ENCODE measurements around the gene CADPS2. TPM values are rescaled to one million over a fixed set of nuclear protein-coding genes. Genes with fewer than 3 reads are reported as not detected.

The CADPS2 gene
- total and polyA plus RNA-seq, 7 donors = 4.7 to 13.0 (median 9.5) TPM

GRCh38 chr7:122305475-122306319, 580.6 kb downstream of the CADPS2 start:
- peaks cover 0 to 53% (median 48%) of the 10 kb centered on the region in 4 donors for H3K4me1 ChIP-seq
- intact Hi-C loops (cut with DNase I) = no loop called here
- peaks cover 64 to 100% (median 98%) of the 10 kb centered on the region in 3 donors for H3K27me3 ChIP-seq
- 2 to 3% methylated on average over 65 of the region's 65 CpGs for WGBS, 2 donors
- no peak overlapping the region for H3K27ac ChIP-seq
- TF ChIP-seq POLR2A (IDR thresholded peaks at IDR 0.05) = no peak
- no peak for TF ChIP-seq POLR2AphosphoS5 (IDR thresholded peaks at IDR 0.05)
- no peak for TF ChIP-seq EP300 (IDR thresholded peaks at IDR 0.05)
- no peak for TF ChIP-seq CTCF (IDR thresholded peaks at IDR 0.05)
- no peaks in the 10 kb centered on the region for H3K36me3 ChIP-seq
- peak overlapping the region in 1 of 4 donors; percentile 20 for H3K4me3 ChIP-seq
- H3K9me3 ChIP-seq = no peaks in the 10 kb centered on the region
- DNase-seq = no peak

- 1 to 3% methylated on average over 24 of the region's 24 CpGs for WGBS, 2 donors
- intact Hi-C loops (cut with DNase I) = no loop called here
- H3K27me3 ChIP-seq = peaks cover 64 to 100% (median 98%) of the 10 kb centered on the region in 3 donors
- no peak for DNase-seq
- H3K27ac ChIP-seq = no peak overlapping the region
- H3K4me1 ChIP-seq = peaks cover 0 to 53% (median 48%) of the 10 kb centered on the region in 4 donors
- H3K4me3 ChIP-seq = peak overlapping the region in 2 of 4 donors; percentile 8 to 20
- H3K9me3 ChIP-seq = no peaks in the 10 kb centered on the region
- H3K36me3 ChIP-seq = no peaks in the 10 kb centered on the region
- no peak for TF ChIP-seq EP300 (IDR thresholded peaks at IDR 0.05)
- no peak for TF ChIP-seq POLR2A (IDR thresholded peaks at IDR 0.05)
- TF ChIP-seq POLR2AphosphoS5 (IDR thresholded peaks at IDR 0.05) = no peak
- TF ChIP-seq CTCF (IDR thresholded peaks at IDR 0.05) = no peak
These were observed 581.3 kb downstream of the CADPS2 start for GRCh38 chr7:122304996-122305421.

GRCh38 chr7:122304319-122304975, 581.8 kb downstream of the CADPS2 start, which contains the start of gene FEZF1:
FEZF1 (minus strand) TSS chr7:122304750; CDS start chr7:122304437, 313 bp downstream.
- Histone ChIP-seq H3K27me3 (peaks cover 65 to 100% (median 99%) of the 10 kb centered on the region in 3 donors), H3K36me3 (no peaks in the 10 kb centered on the region), H3K27ac (no peak within 1 kb of the TSS), H3K4me1 (peaks cover 0 to 54% (median 49%) of the 10 kb centered on the region in 4 donors), H3K4me3 (peak within 1 kb of the TSS in 2 of 4 donors; percentile 8 to 20), H3K9me3 (no peaks in the 10 kb centered on the region)
- intact Hi-C loops (cut with DNase I) = no loop called here
- DNase-seq = no peak
- TF ChIP-seq EP300 (IDR thresholded peaks at IDR 0.05) = no peak
- TF ChIP-seq CTCF (IDR thresholded peaks at IDR 0.05) = no peak
- no peak for TF ChIP-seq POLR2AphosphoS5 (IDR thresholded peaks at IDR 0.05)
- TF ChIP-seq POLR2A (IDR thresholded peaks at IDR 0.05) = no peak
- 4 to 5% methylated on average over 35 of the region's 35 CpGs for WGBS, 2 donors

GRCh38 chr7:122303531-122304318, 582.5 kb downstream of the CADPS2 start:
- no peaks in the 10 kb centered on the region for H3K9me3 ChIP-seq
- H3K27ac ChIP-seq = no peak overlapping the region
- H3K4me3 ChIP-seq = no peak overlapping the region
- TF ChIP-seq POLR2AphosphoS5 (IDR thresholded peaks at IDR 0.05) = no peak
- no peak for TF ChIP-seq CTCF (IDR thresholded peaks at IDR 0.05)
- H3K27me3 ChIP-seq = peaks cover 68 to 100% (median 99%) of the 10 kb centered on the region in 3 donors
- no peak for DNase-seq
- WGBS, 2 donors = 3 to 5% methylated on average over 48 of the region's 48 CpGs
- intact Hi-C loops (cut with DNase I) = no loop called here
- no peaks in the 10 kb centered on the region for H3K36me3 ChIP-seq
- peaks cover 0 to 54% (median 49%) of the 10 kb centered on the region in 4 donors for H3K4me1 ChIP-seq
